Measurements from ENCODE around the gene PIK3R2.

Gene PIK3R2

GRCh38 chr19:18168673-18169381 is 15.9 kb downstream of the PIK3R2 start:
- H3K27me3 ChIP-seq (ENCODE audit: insufficient read depth, low read length, poor library complexity, severe bottlenecking): no peaks in the 10 kb centered on the region
- no peak overlapping the region for H2AFZ ChIP-seq (ENCODE audit: low read length)
- no peaks in the 10 kb centered on the region for H3F3A ChIP-seq (ENCODE audit: low read depth)

GRCh38 chr19:18170714-18171255 is 17.8 kb downstream of the PIK3R2 start:
- TF ChIP-seq, protein P1, sequence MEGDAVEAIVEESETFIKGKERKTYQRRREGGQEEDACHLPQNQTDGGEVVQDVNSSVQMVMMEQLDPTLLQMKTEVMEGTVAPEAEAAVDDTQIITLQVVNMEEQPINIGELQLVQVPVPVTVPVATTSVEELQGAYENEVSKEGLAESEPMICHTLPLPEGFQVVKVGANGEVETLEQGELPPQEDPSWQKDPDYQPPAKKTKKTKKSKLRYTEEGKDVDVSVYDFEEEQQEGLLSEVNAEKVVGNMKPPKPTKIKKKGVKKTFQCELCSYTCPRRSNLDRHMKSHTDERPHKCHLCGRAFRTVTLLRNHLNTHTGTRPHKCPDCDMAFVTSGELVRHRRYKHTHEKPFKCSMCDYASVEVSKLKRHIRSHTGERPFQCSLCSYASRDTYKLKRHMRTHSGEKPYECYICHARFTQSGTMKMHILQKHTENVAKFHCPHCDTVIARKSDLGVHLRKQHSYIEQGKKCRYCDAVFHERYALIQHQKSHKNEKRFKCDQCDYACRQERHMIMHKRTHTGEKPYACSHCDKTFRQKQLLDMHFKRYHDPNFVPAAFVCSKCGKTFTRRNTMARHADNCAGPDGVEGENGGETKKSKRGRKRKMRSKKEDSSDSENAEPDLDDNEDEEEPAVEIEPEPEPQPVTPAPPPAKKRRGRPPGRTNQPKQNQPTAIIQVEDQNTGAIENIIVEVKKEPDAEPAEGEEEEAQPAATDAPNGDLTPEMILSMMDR (conservative IDR thresholded peaks at IDR 0.05; ENCODE audit: low read length): no peak
- no peak for TF ChIP-seq EZH2phosphoT487 (IDR thresholded peaks at IDR 0.05; ENCODE audit: borderline replicate concordance)
- Histone ChIP-seq H3K36me3 (ENCODE audit: insufficient read depth, low read length) (no peaks in the 10 kb centered on the region; the same call in 1 of the 2 replicates), H3K4me2 (ENCODE audit: low read depth, low read length, poor library complexity, severe bottlenecking) (no peak overlapping the region), H2AFZ (ENCODE audit: low read length) (no peak overlapping the region), H3K9me3 (ENCODE audit: insufficient read depth, low read depth, low read length) (no peaks in the 10 kb centered on the region), H3K9me2 (replicated peaks; ENCODE audit: low read depth, low read length) (no peaks in the 10 kb centered on the region), H4K20me1 (ENCODE audit: insufficient read depth, low read length, poor library complexity, severe bottlenecking) (no peaks in the 10 kb centered on the region), H3K79me2 (ENCODE audit: insufficient read depth, low read length) (no peaks in the 10 kb centered on the region), H3F3A (ENCODE audit: low read depth) (no peaks in the 10 kb centered on the region), H3K27me3 (ENCODE audit: insufficient read depth, low read length, poor library complexity, severe bottlenecking) (no peaks in the 10 kb centered on the region), H3K9ac (ENCODE audit: low read depth, low read length, poor library complexity, severe bottlenecking) (no peak overlapping the region), H3K4me1 (ENCODE audit: insufficient read depth, low read length, poor library complexity, severe bottlenecking) (peaks cover 4% of the 10 kb centered on the region), H3K4me3 (ENCODE audit: low read length, poor library complexity, severe bottlenecking) (no peak overlapping the region)

More at GRCh38 chr19:18168673-18169381, 15.9 kb downstream of the PIK3R2 start:
- no peaks in the 10 kb centered on the region for H3K9me3 ChIP-seq (ENCODE audit: insufficient read depth, low read depth, low read length)
- H3K9ac ChIP-seq (ENCODE audit: low read depth, low read length, poor library complexity, severe bottlenecking): no peak overlapping the region
- H3K4me1 ChIP-seq (ENCODE audit: insufficient read depth, low read length, poor library complexity, severe bottlenecking): peaks cover 4% of the 10 kb centered on the region
- H3K4me3 ChIP-seq (ENCODE audit: low read length, poor library complexity, severe bottlenecking): no peak overlapping the region
- no peaks in the 10 kb centered on the region for H4K20me1 ChIP-seq (ENCODE audit: insufficient read depth, low read length, poor library complexity, severe bottlenecking)
- H3K4me2 ChIP-seq (ENCODE audit: low read depth, low read length, poor library complexity, severe bottlenecking): no peak overlapping the region
- TF ChIP-seq, protein P1 (conservative IDR thresholded peaks at IDR 0.05; ENCODE audit: low read length): no peak
- TF ChIP-seq EZH2phosphoT487 (IDR thresholded peaks at IDR 0.05; ENCODE audit: borderline replicate concordance): no peak
- H3K36me3 ChIP-seq (ENCODE audit: insufficient read depth, low read length): peaks cover 4% of the 10 kb centered on the region; the same call in 1 of the 2 replicates
- no peaks in the 10 kb centered on the region for H3K9me2 ChIP-seq (replicated peaks; ENCODE audit: low read depth, low read length)
- no peaks in the 10 kb centered on the region for H3K79me2 ChIP-seq (ENCODE audit: insufficient read depth, low read length)

DNA sequence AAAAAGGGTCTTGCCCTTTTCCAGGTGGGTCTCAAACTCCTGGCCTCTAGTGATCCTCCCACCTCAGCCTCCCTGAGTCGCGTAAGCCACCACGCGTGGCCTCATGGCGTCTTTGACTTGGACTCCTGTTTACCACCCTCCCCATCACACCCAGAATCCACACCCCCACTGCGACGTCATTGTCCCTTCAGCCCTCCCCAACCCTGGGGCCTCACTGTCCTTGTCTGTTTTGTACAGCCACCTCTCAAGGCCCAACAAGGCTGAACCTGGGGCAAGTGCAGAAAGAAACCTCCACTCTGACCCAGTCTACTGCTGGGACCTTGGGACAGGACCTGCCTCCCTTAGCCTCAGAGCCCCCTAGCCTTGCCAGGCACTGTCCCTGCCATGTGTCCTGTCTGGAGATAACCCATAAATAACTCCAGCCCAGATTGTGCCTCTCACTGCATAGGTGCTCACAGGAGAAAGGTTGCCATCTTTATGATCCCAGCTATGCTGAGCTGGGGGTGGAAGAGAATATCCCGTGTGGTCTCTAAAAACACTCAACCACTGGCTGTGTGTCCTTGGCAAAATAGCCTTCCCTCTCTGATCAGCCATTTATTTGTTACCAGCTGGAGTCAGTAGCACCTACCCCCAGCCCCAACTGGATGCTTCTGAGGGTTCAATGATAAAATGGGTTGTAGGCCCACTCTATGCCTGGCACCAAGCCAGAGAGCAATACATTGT is 18.8 kb downstream of the PIK3R2 start:
- TF ChIP-seq, protein P1 (conservative IDR thresholded peaks at IDR 0.05; ENCODE audit: low read length): no peak
- no peak for TF ChIP-seq EZH2phosphoT487 (IDR thresholded peaks at IDR 0.05; ENCODE audit: borderline replicate concordance)
- H3K4me1 ChIP-seq (ENCODE audit: insufficient read depth, low read length, poor library complexity, severe bottlenecking): peaks cover 4% of the 10 kb centered on the region
- H3K4me2 ChIP-seq (ENCODE audit: low read depth, low read length, poor library complexity, severe bottlenecking): no peak overlapping the region

More for the DNA sequence above, 18.8 kb downstream of the PIK3R2 start:
- Histone ChIP-seq H3F3A (ENCODE audit: low read depth) (no peaks in the 10 kb centered on the region), H2AFZ (ENCODE audit: low read length) (no peak overlapping the region), H3K9me3 (ENCODE audit: insufficient read depth, low read depth, low read length) (no peaks in the 10 kb centered on the region), H3K27me3 (ENCODE audit: insufficient read depth, low read length, poor library complexity, severe bottlenecking) (no peaks in the 10 kb centered on the region), H3K9ac (ENCODE audit: low read depth, low read length, poor library complexity, severe bottlenecking) (no peak overlapping the region), H4K20me1 (ENCODE audit: insufficient read depth, low read length, poor library complexity, severe bottlenecking) (no peaks in the 10 kb centered on the region), H3K36me3 (ENCODE audit: insufficient read depth, low read length) (no peaks in the 10 kb centered on the region; the same call in 1 of the 2 replicates), H3K9me2 (replicated peaks; ENCODE audit: low read depth, low read length) (no peaks in the 10 kb centered on the region), H3K79me2 (ENCODE audit: insufficient read depth, low read length) (no peaks in the 10 kb centered on the region), H3K4me3 (ENCODE audit: low read length, poor library complexity, severe bottlenecking) (no peak overlapping the region)
